Erythroblast (primary cell): Measurements from ENCODE around the gene CAMK1D.

Experiments
- GATA1 ChIP-seq: IDR thresholded peaks from 2 replicates; pipeline ENCODE4 v1.6.1; 2011; ENCODE audit warnings: low read depth, mild to moderate bottlenecking, control low read depth, low read length, moderate library complexity
- POLR2A ChIP-seq: IDR thresholded peaks from 2 replicates; pipeline ENCODE4 v1.6.1; 2011; ENCODE audit warnings: mild to moderate bottlenecking, low read length

- TF ChIP-seq POLR2A (no peak), GATA1 (no peak)
Observed at GRCh38 chr10:12414278-12414989, 65.1 kb downstream of the CAMK1D start.
